Measurements from ENCODE around the gene RNLS.

GRCh38 chr10:88528201-88528600, 54.9 kb downstream of the RNLS start:
- no peak for TF ChIP-seq CTCF (IDR thresholded peaks at IDR 0.05)
- no peak for TF ChIP-seq POLR2A (IDR thresholded peaks at IDR 0.05)

All from testis (tissue), 2 donors.